Keratinocyte (primary cell): ENCODE data around the gene LOXL4. TPM values are rescaled to one million over a fixed set of nuclear protein-coding genes. Genes with fewer than 3 reads are reported as not detected.

ENCODE experiments used
- DNase-seq: peaks from one replicate; pipeline ENCODE4 v3.0.0-alpha.2; 2011; ENCODE audit warnings: low read depth, missing footprints, low spot score
- FAIRE-seq: peaks from 2 replicates; lab custom pipeline; 2011; peaks lifted over from hg19 to GRCh38; lab: Jason Lieb, UNC
- H2AFZ ChIP-seq: 2 replicates; pipeline ENCODE4 v1.6.0; 2012; ENCODE audit warnings: low read length, control low read depth, inconsistent platforms; ENCODE audit not compliant: control insufficient read depth
- H3K27ac ChIP-seq: 2 replicates; pipeline ENCODE4 v1.5.1; 2011; ENCODE audit warnings: low read length; ENCODE audit not compliant: control insufficient read depth, insufficient read depth
- H3K27me3 ChIP-seq: 3 replicates; pipeline ENCODE4 v1.6.0; 2011; ENCODE audit warnings: low read length; ENCODE audit not compliant: control insufficient read depth, insufficient read depth; ENCODE audit errors: extremely low read depth
- H3K36me3 ChIP-seq, 2 experiments: 2 replicates in 1 of 2; 3 replicates in 1 of 2; pipeline ENCODE4 v1.5.1; 2011; ENCODE audit warnings: low read length in 2 of 2, mild to moderate bottlenecking in 1 of 2; ENCODE audit not compliant: control insufficient read depth in 2 of 2, insufficient read depth in 2 of 2; ENCODE audit errors: extremely low read depth in 1 of 2
- H3K4me1 ChIP-seq: 3 replicates; pipeline ENCODE4 v1.5.1; 2011; ENCODE audit warnings: low read length; ENCODE audit not compliant: control insufficient read depth, insufficient read depth; ENCODE audit errors: extremely low read depth
- H3K4me2 ChIP-seq: 3 replicates; pipeline ENCODE4 v1.6.0; 2011; ENCODE audit warnings: low read depth, low read length; ENCODE audit not compliant: control insufficient read depth, insufficient read depth; ENCODE audit errors: extremely low read depth
- H3K4me3 ChIP-seq, 3 experiments: fragments of 200-600 bp in 1 of 3; sonication (generic) in 1 of 3; 2 replicates in 2 of 3; 3 replicates in 1 of 3; pipeline ENCODE4 v1.5.1; 2011 to 2016; ENCODE audit warnings: low read length in 3 of 3, mild to moderate bottlenecking in 3 of 3, control low read depth in 2 of 3, inconsistent platforms in 1 of 3, low read depth in 1 of 3, mixed read lengths in 1 of 3, mixed run types in 1 of 3, moderate library complexity in 1 of 3; ENCODE audit not compliant: control insufficient read depth in 2 of 3, insufficient read depth in 2 of 3; ENCODE audit errors: extremely low read depth in 1 of 3
- H3K79me2 ChIP-seq: 2 replicates; pipeline ENCODE4 v1.6.0; 2012; ENCODE audit warnings: low read length; ENCODE audit not compliant: control insufficient read depth, insufficient read depth
- H3K9ac ChIP-seq: 3 replicates; pipeline ENCODE4 v1.6.0; 2011; ENCODE audit warnings: low read length; ENCODE audit not compliant: control insufficient read depth, insufficient read depth; ENCODE audit errors: extremely low read depth
- H3K9me1 ChIP-seq: 3 replicates; pipeline ENCODE4 v1.6.0; 2011; ENCODE audit warnings: low read length; ENCODE audit not compliant: control insufficient read depth, insufficient read depth; ENCODE audit errors: extremely low read depth
- H3K9me3 ChIP-seq: 2 replicates; pipeline ENCODE4 v1.5.1; 2012; ENCODE audit warnings: low read depth, low read length; ENCODE audit not compliant: control insufficient read depth
- H4K20me1 ChIP-seq: 3 replicates; pipeline ENCODE4 v1.6.0; 2011; ENCODE audit warnings: low read length; ENCODE audit not compliant: control insufficient read depth, insufficient read depth; ENCODE audit errors: extremely low read depth
- CTCF ChIP-seq, 3 experiments: IDR thresholded peaks in 1 of 3; conservative IDR thresholded peaks in 1 of 3; optimal IDR thresholded peaks in 1 of 3; 2 replicates in 2 of 3; 3 replicates in 1 of 3; pipeline versions ENCODE3 to v1.5.1; 2011; ENCODE audit warnings: low read length in 3 of 3, mild to moderate bottlenecking in 3 of 3, moderate library complexity in 2 of 3, control low read depth in 1 of 3, inconsistent platforms in 1 of 3; ENCODE audit not compliant: insufficient read depth in 2 of 3; ENCODE audit errors: extremely low read depth in 1 of 3
- EZH2 ChIP-seq: IDR thresholded peaks from one replicate; pipeline ENCODE4 v1.6.1; 2012; ENCODE audit warnings: inconsistent platforms, mild to moderate bottlenecking, low read length, moderate library complexity
- dilution Hi-C: fragments of 300-500 bp; cut with MboI; formaldehyde crosslinking; loops from one replicate; pipeline ENCODE4 v1.7.0; 2020; ENCODE audit warnings: low sequenced_read_pairs; ENCODE audit not compliant: extremely low pct_ligation_motif_present
- polyA plus RNA-seq, 5 experiments: library from polyadenylated mRNA; depleted of rRNA in 3 of 5; stranded (reverse) in 3 of 5; stranded (forward) in 1 of 5; unstranded in 1 of 5; fragments of >200 nt; gene quantifications; 1 replicate in 1 of 5; 2 replicates in 3 of 5; 3 replicates in 1 of 5; pipeline versions ENCODE4 v1.2.1 to v1.2.3, GENCODE V29; 2011 to 2012; ENCODE audit warnings: missing spikeins in 2 of 5, low read depth in 1 of 5, low replicate concordance in 1 of 5

Gene LOXL4
- polyA plus RNA-seq, 1 donor (not counting 4 experiments of a cell fraction or from before 2014, with no cell fraction given): 0.01 TPM

DNA sequence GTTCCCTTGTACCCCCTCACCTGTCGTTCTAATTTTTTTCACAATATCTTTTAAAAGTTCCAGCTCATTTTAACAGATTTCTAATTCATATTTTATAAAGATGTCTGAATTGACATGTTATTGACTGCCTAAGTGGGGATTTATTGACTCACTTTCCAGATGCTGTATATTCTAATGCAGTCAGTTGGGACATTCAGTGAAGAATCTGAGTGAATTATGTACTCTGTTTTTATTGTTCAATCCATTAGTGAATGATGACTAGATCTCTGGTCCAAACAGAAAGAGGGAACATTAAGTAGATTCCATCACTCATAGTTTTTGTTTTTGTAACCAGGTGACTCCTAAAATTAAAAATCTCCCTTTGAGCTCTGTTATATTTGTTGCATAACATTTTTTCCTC lies 54.3 kb downstream of the LOXL4 start:
- Histone ChIP-seq H3K9me1 (no peaks in the 10 kb centered on the region), H3K4me1 (peaks cover 14% of the 10 kb centered on the region), H2AFZ (no peak overlapping the region), H3K27ac (no peak overlapping the region), H3K27me3 (no peaks in the 10 kb centered on the region), H3K9me3 (no peaks in the 10 kb centered on the region), H3K36me3 (peaks cover 1% of the 10 kb centered on the region in 2 experiments), H3K79me2 (peaks cover 30% of the 10 kb centered on the region), H3K4me3 (no peak overlapping the region), H3K4me2 (no peak overlapping the region), H3K9ac (no peak overlapping the region), H4K20me1 (no peaks in the 10 kb centered on the region)
- TF ChIP-seq CTCF (optimal IDR thresholded peaks at IDR 0.05 in 1 of 3, IDR thresholded peaks at IDR 0.05 in 1 of 3, conservative IDR thresholded peaks at IDR 0.05 in 1 of 3; ENCODE audit: extremely low read depth in 1 of 3, insufficient read depth in 2 of 3, low read length in 3 of 3): no peak
- no peak for TF ChIP-seq EZH2
- dilution Hi-C loops: no loop called here
- DNase-seq: no peak
- no peak for FAIRE-seq

GRCh38 chr10:98212196-98212595 lies 55.8 kb downstream of the LOXL4 start:
- Histone ChIP-seq H3K4me3 (no peak overlapping the region), H4K20me1 (no peaks in the 10 kb centered on the region), H3K4me2 (peak overlapping the region; percentile 25), H3K27me3 (no peaks in the 10 kb centered on the region), H3K27ac (no peak overlapping the region), H3K36me3 (peaks cover 1 to 4% of the 10 kb centered on the region in 2 experiments), H3K79me2 (peaks cover 20% of the 10 kb centered on the region), H3K9ac (no peak overlapping the region), H3K4me1 (peaks cover 14% of the 10 kb centered on the region), H3K9me1 (no peaks in the 10 kb centered on the region), H2AFZ (no peak overlapping the region), H3K9me3 (no peaks in the 10 kb centered on the region)
- dilution Hi-C loops: no loop called here
- DNase-seq (no peak), FAIRE-seq (peak; percentile 13)
- TF ChIP-seq CTCF (optimal IDR thresholded peaks at IDR 0.05 in 1 of 3, IDR thresholded peaks at IDR 0.05 in 1 of 3, conservative IDR thresholded peaks at IDR 0.05 in 1 of 3; ENCODE audit: extremely low read depth in 1 of 3, insufficient read depth in 2 of 3, low read length in 3 of 3) (no peak), EZH2 (no peak)
